Gastroesophageal sphincter (tissue), 4 donors: ENCODE data around the gene CD226. TPM values are rescaled to one million over a fixed set of nuclear protein-coding genes. Genes with fewer than 3 reads are reported as not detected.
A peak's percentile ranks its signal among the peaks of the same experiment; 100 is the strongest.

Source experiments
- ATAC-seq: fragments of 150-250 bp; one replicate; pipeline ENCODE4 v1.9.1; 2016; ENCODE audit warnings: mild to moderate bottlenecking, moderate library complexity
- H3K27ac ChIP-seq, 4 donors: fragments of 200-600 bp; sonication (generic) in 3 of 4; 1 replicate in 3 of 4; 2 replicates in 1 of 4; pipeline ENCODE4 v1.5.1; 2016 to 2019
- H3K27me3 ChIP-seq: fragments of 200-600 bp; sonication (generic); one replicate; pipeline ENCODE4 v1.5.1; 2019
- H3K36me3 ChIP-seq, 2 donors: fragments of 200-600 bp; sonication (generic); one replicate each; pipeline ENCODE4 v1.5.1; 2019; ENCODE audit warnings: control low read depth in 1 of 2
- H3K4me1 ChIP-seq, 3 donors: fragments of 200-600 bp; sonication (generic); 1 replicate in 2 of 3; 2 replicates in 1 of 3; pipeline ENCODE4 v1.5.1; 2016 to 2019; ENCODE audit warnings: control low read depth in 2 of 3
- H3K4me3 ChIP-seq, 2 donors: fragments of 200-600 bp; sonication (generic); one replicate each; pipeline ENCODE4 v1.5.1; 2019; ENCODE audit warnings: mild to moderate bottlenecking in 1 of 2, moderate library complexity in 1 of 2
- H3K9me3 ChIP-seq, 3 donors: fragments of 200-600 bp; sonication (generic); one replicate each; pipeline ENCODE4 v1.5.1; 2017 to 2019; ENCODE audit warnings: control low read depth in 2 of 3
- CTCF ChIP-seq, 4 experiments: fragments of 200-600 bp in 2 of 4; fragments of 450-650 bp in 2 of 4; sonication (generic) in 1 of 4; IDR thresholded peaks; one replicate each; pipeline ENCODE4 v1.5.1; 2017 to 2019; ENCODE audit warnings: antibody characterized with exemption in 4 of 4, mild to moderate bottlenecking in 2 of 4, moderate library complexity in 2 of 4
- EP300 ChIP-seq: sonication (generic); formaldehyde crosslinking; IDR thresholded peaks from one replicate; pipeline ENCODE4 v1.6.1; 2017; ENCODE audit warnings: antibody characterized with exemption, mild to moderate bottlenecking
- POLR2A ChIP-seq, 2 donors: fragments of 450-650 bp; IDR thresholded peaks; one replicate each; pipeline ENCODE4 v1.6.1; 2017; ENCODE audit warnings: antibody characterized with exemption in 2 of 2, mild to moderate bottlenecking in 2 of 2, moderate library complexity in 1 of 2
- POLR2AphosphoS5 ChIP-seq: sonication (generic); formaldehyde crosslinking; IDR thresholded peaks from one replicate; pipeline ENCODE4 v1.6.1; 2017; ENCODE audit warnings: antibody characterized with exemption
- WGBS, 2 donors: methylation state at CpG; one replicate each; pipeline ENCODE4 v1.1.5; 2018; ENCODE audit warnings: low coverage in 1 of 2; 5-methylcytosine and 5-hydroxymethylcytosine counted together
- total RNA-seq, 4 donors: library from RNA; depleted of rRNA; stranded (reverse); fragments of >200 nt; gene quantifications; one replicate each; pipeline ENCODE4 v1.1.0, GENCODE V29; 2016

CD226 gene
- total RNA-seq, 4 donors from 2014 or later: 0.66 to 2.8 (median 0.87) TPM

GRCh38 chr18:69953191-69953590 is 5.5 kb upstream of the CD226 start:
- no peaks in the 10 kb centered on the region for H3K36me3 ChIP-seq
- no peak for ATAC-seq
- no peak overlapping the region for H3K27ac ChIP-seq
- no peaks in the 10 kb centered on the region for H3K4me1 ChIP-seq
- no peaks in the 10 kb centered on the region for H3K27me3 ChIP-seq
- TF ChIP-seq POLR2AphosphoS5: no peak
- no peak for TF ChIP-seq CTCF (IDR thresholded peaks at IDR 0.05)
- no peak for TF ChIP-seq POLR2A (IDR thresholded peaks at IDR 0.05)
- TF ChIP-seq EP300: no peak
- no peak overlapping the region for H3K4me3 ChIP-seq
- 89 to 100% methylated on average over 2 of the region's 2 CpGs for WGBS, 2 donors
- H3K9me3 ChIP-seq: no peaks in the 10 kb centered on the region

- no peak for ATAC-seq
- Histone ChIP-seq H3K27me3 (no peaks in the 10 kb centered on the region), H3K36me3 (no peaks in the 10 kb centered on the region), H3K4me1 (no peaks in the 10 kb centered on the region), H3K9me3 (no peaks in the 10 kb centered on the region), H3K27ac (no peak overlapping the region), H3K4me3 (no peak overlapping the region)
- TF ChIP-seq POLR2A (IDR thresholded peaks at IDR 0.05) (no peak), POLR2AphosphoS5 (no peak), EP300 (no peak), CTCF (IDR thresholded peaks at IDR 0.05) (no peak)
- WGBS, 2 donors: no CpG with 5 or more reads among the region's 1 CpG
Observed at GRCh38 chr18:69951182-69951581, 3.5 kb upstream of the CD226 start.

GRCh38 chr18:69949538-69949936 is 1.9 kb upstream of the CD226 start:
- H3K27ac ChIP-seq: no peak overlapping the region
- WGBS, 2 donors: 84 to 100% methylated on average over 2 to 4 of the region's 4 CpGs
- no peaks in the 10 kb centered on the region for H3K27me3 ChIP-seq
- no peaks in the 10 kb centered on the region for H3K4me1 ChIP-seq
- no peak for TF ChIP-seq POLR2AphosphoS5
- no peak for TF ChIP-seq POLR2A (IDR thresholded peaks at IDR 0.05)
- TF ChIP-seq EP300: no peak
- TF ChIP-seq CTCF (IDR thresholded peaks at IDR 0.05): no peak
- ATAC-seq: no peak
- H3K36me3 ChIP-seq: no peaks in the 10 kb centered on the region
- no peak overlapping the region for H3K4me3 ChIP-seq
- no peaks in the 10 kb centered on the region for H3K9me3 ChIP-seq

GRCh38 chr18:69948919-69949537 is 1.4 kb upstream of the CD226 start:
- peak; percentile 48 for ATAC-seq
- Histone ChIP-seq H3K4me3 (no peak overlapping the region), H3K27me3 (no peaks in the 10 kb centered on the region), H3K36me3 (no peaks in the 10 kb centered on the region), H3K9me3 (no peaks in the 10 kb centered on the region), H3K27ac (no peak overlapping the region), H3K4me1 (no peaks in the 10 kb centered on the region)
- no peak for TF ChIP-seq POLR2A (IDR thresholded peaks at IDR 0.05)
- TF ChIP-seq CTCF (IDR thresholded peaks at IDR 0.05): no peak
- no peak for TF ChIP-seq EP300
- no peak for TF ChIP-seq POLR2AphosphoS5
- WGBS, 2 donors: 60 to 67% methylated on average over 10 to 14 of the region's 15 CpGs

GRCh38 chr18:69948256-69948655 is 583 bp upstream of the CD226 start:
- TF ChIP-seq POLR2AphosphoS5 (no peak), EP300 (no peak), CTCF (IDR thresholded peaks at IDR 0.05) (no peak), POLR2A (IDR thresholded peaks at IDR 0.05) (no peak)
- H3K4me1 ChIP-seq: no peaks in the 10 kb centered on the region
- 81 to 100% methylated on average over 2 of the region's 2 CpGs for WGBS, 2 donors
- no peak overlapping the region for H3K4me3 ChIP-seq
- no peak overlapping the region for H3K27ac ChIP-seq
- no peaks in the 10 kb centered on the region for H3K36me3 ChIP-seq
- ATAC-seq: no peak
- H3K27me3 ChIP-seq: no peaks in the 10 kb centered on the region
- no peaks in the 10 kb centered on the region for H3K9me3 ChIP-seq
